GM19238 (cell line): ENCODE data around the gene ELAC2.

Experiments
- DNase-seq: peaks from one replicate; pipeline ENCODE4 v3.0.0; 2011; ENCODE audit warnings: low spot score; ENCODE audit not compliant: insufficient read length

The ELAC2 gene

GRCh38 chr17:13024526-13025257 lies 6.9 kb upstream of the ELAC2 start:
- DNase-seq = peak; percentile 41

- no peak for DNase-seq
Measured at GRCh38 chr17:13024016-13024415, 6.2 kb upstream of the ELAC2 start.

- no peak for DNase-seq
Measured at GRCh38 chr17:13016881-13017654, 759 bp downstream of the ELAC2 start.

- DNase-seq = no peak
Measured at GRCh38 chr17:13014801-13015200, 3.0 kb downstream of the ELAC2 start.

DNA sequence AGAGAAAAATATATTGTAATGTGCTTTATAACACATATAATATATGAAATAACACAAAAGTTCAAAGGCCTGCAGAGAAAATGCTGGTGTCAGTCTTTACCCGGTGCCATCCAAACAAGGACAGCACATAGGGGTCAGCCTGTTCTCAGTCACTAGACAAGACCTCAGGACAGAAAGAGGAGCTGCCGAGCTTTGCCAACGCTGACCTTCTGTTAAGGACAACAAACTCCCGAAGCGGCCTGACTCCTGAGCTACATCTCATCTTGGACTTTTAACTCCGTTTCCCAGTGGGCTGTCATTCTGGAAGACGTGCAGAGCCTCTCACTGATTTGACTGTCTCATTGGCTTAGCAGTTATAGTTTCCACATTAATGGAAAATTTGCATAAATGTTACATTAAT lies 6.9 kb downstream of the ELAC2 start:
- DNase-seq = no peak

DNA sequence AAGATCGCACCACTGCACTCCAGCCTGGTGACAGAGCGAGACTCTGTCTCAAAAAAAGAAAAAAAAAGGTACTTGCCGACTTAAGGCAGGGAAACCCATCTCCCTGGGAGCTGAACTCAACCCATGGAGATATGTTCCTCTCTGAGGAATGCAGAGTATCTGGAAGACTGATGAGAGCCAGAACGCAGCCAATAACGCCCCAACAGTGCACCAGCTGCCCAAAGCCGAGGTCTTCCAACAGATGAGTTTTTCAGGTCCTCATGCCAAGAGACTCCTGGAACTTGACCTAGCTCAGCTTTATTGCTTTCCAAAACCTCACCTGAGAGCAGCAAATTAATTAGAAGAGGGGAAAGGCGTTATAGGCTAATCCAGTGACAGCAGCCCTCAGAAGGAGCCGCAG lies 9.4 kb downstream of the ELAC2 start:
- no peak for DNase-seq

DNA sequence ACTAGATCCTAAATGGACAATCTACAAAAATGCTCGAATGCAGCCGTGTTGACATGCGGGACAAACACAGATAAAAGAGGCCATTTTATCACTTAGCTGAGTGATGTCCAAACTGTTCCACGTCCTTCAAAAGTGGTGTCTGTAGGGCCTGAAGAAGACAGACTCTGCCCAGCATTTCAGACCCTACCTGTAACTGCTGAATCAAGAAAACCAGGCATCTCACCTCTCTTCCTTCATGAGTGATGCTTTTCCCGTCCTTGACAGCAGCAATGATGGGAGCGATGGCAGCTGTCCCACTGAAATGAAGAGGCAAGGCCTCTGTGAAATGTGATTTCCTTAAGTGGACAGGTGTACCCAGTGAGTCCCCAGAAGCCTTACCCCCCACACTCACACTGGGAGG lies 12.3 kb downstream of the ELAC2 start:
- no peak for DNase-seq

DNA sequence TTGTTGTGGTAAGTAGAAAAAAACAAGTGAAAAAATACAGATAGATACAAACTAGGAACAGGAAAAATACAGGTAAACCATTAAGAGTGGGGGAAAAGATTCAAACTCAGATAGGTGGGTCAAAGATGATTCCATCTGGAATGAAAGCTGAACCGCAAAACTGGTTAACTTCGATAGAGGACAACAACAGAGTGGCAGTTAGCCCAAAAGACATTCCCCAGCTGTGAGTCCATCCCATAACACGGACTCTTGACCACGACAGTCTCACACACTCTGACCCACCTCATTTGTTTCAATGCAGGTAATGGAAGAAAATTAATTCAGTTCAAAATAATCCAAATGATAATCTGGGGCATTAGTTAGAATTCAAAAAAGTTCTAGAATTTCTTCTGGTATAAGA lies 13.5 kb downstream of the ELAC2 start:
- DNase-seq = no peak

GRCh38 chr17:13003927-13004326 lies 13.9 kb downstream of the ELAC2 start:
- no peak for DNase-seq

GRCh38 chr17:13003454-13003851 lies 14.4 kb downstream of the ELAC2 start:
- DNase-seq = no peak

GRCh38 chr17:13002761-13003453 lies 14.9 kb downstream of the ELAC2 start:
- DNase-seq = no peak

DNA sequence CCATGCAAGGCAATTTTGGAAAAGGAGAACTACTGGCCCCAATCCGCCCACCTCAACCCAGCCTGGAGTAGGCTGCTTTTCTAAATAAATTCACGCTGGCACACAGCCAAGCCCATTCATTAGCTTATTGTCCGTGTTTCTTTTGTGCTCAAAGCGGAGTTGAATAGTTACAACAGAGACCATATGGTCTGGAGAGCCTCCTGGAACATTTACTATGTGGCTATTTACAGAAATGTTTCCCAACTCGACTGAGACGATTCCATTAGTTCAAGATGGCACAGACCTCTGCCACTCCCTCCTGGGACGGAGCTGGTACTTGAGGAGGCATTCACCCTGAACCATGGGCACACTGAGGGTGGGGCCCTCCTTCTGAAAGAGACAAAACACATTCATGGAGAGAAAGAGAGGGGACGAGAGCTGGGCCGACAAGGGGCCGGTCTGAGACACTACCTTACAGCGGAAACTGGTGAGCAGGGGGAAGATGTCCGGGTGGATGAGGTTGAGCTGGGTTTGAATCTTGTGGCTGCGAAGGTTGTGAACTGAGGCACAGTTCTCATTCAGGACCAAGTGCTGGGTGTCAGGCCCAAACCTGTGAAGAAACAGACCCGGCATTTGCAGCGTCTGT lies 15.7 kb downstream of the ELAC2 start:
- no peak for DNase-seq

DNA sequence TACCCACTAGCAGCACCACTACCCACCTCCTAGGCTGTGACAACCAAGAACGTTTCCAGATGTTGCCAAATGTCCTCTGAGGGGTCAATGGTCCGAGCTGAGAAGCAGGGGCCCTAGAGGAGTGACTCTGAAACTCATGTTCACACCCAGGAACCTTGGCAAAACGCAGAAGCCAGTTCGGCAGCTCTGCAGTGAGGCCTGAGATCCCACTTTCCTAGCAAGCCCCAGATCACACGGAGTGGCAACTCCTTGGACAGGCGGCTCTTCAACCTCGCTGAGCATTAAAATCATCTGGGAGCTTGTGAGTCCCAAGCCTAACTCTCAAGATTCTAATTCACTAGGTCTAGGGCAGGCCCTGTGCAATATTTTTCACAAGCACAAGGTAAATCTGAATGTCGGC lies 17.3 kb downstream of the ELAC2 start:
- no peak for DNase-seq

GRCh38 chr17:12998874-12999273 lies 19.0 kb downstream of the ELAC2 start:
- no peak for DNase-seq

DNA sequence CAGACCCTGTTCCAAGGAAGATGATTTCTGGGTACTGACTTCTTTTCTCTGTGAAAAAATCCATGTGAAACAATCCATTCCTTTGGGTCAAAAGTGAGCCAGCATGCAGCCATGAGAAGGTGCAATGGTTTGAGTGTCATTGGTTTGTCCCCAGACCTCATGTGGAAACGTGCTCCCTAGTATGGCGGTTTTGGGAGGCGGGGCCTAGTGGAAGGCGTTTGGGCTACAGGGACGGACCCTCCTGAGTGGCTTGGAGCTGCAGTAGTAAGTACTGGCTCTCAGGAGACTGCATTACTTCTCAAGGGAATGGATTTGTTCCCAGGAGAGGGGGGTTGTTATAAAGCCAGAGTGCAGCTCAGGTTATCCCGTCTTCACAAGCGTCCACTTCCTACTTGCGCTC lies 19.4 kb downstream of the ELAC2 start:
- DNase-seq = no peak

DNA sequence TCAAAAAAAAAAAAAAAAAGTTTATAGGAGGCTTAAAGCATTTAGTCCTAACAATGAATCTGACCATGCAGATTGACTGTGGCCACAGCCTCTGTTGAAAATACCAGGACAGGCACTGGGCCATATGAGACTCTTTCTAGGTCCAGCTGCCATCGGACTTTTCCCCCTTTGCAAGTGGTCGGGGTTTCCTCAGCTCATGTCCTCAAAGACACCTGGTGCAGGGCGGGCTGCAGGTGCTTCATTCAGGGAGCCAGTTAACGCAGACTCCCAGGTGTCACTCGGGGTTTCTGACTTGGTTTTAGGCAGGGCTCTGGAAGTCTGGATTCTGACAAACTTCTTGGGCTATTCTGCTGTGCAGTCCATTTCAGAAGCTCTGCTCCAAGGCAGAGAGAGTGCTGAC lies 20.9 kb downstream of the ELAC2 start:
- DNase-seq = no peak

GRCh38 chr17:12996357-12996756 lies 21.5 kb downstream of the ELAC2 start:
- no peak for DNase-seq

DNA sequence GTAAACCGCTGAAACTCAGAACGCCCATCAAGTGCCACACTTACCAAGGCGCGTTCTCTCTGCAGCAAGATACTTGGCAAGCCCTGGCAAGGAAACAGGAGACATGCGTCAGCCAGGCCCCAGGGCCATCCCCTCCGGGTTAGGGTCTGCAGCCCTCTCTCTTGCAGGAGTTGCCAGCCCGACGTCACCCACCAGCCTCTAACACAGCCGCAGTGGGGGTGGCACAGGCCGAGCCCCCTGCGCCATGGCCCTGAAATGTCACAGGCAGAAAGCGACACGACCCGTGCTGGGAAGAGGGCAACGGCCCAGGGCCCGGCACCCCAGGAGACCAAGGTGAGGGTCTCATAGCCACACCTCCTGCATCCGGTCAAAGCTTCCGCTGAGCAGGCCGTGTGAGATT lies 21.9 kb downstream of the ELAC2 start:
- no peak for DNase-seq

- no peak for DNase-seq
Measured at GRCh38 chr17:12995106-12995895, 22.5 kb downstream of the ELAC2 start.

- no peak for DNase-seq
Measured at GRCh38 chr17:12994341-12995074, 23.3 kb downstream of the ELAC2 start.
